Right lobe of liver (tissue), 6 donors: ENCODE results near the gene IQSEC1. TPM values are rescaled to one million over a fixed set of nuclear protein-coding genes. Genes with fewer than 3 reads are reported as not detected.

Experiments used
- ATAC-seq, 4 donors: fragments of 200-7000 bp; cut with Tn5 transposase; one replicate each; pipeline ENCODE4 v1.9.1; 2020; ENCODE audit warnings: mild to moderate bottlenecking in 4 of 4, moderate library complexity in 4 of 4
- DNase-seq, 3 donors: peaks; one replicate each; pipeline ENCODE4 v3.0.0-alpha.2; 2020
- H3K27ac ChIP-seq, 3 donors: fragments of 200-600 bp; one replicate each; pipeline ENCODE4 v1.8.0; 2022
- H3K27me3 ChIP-seq, 2 donors: fragments of 200-600 bp; one replicate each; pipeline ENCODE4 v1.8.0; 2022
- H3K36me3 ChIP-seq, 4 donors: fragments of 200-600 bp; sonication (generic) in 1 of 4; one replicate each; pipeline versions ENCODE4 v1.5.1 to v1.8.0; 2017 to 2022; ENCODE audit warnings: control low read depth in 1 of 4
- H3K4me1 ChIP-seq, 4 donors: fragments of 200-600 bp; sonication (generic) in 1 of 4; one replicate each; pipeline versions ENCODE4 v1.5.1 to v1.8.0; 2017 to 2022; ENCODE audit warnings: control low read depth in 1 of 4
- H3K4me3 ChIP-seq, 3 donors: fragments of 200-600 bp; one replicate each; pipeline ENCODE4 v1.8.0; 2022
- H3K9me3 ChIP-seq, 4 donors: fragments of 200-600 bp; sonication (generic) in 1 of 4; one replicate each; pipeline versions ENCODE4 v1.5.1 to v1.8.0; 2017 to 2022; ENCODE audit warnings: control low read depth in 1 of 4
- POLR2A ChIP-seq: fragments of 450-650 bp; IDR thresholded peaks from one replicate; pipeline ENCODE4 v1.6.1; 2017; ENCODE audit warnings: antibody characterized with exemption, mild to moderate bottlenecking
- WGBS: methylation state at CpG from one replicate; pipeline ENCODE4 v1.1.6; 2018; ENCODE audit warnings: low coverage, low lambda C conversion rate; ENCODE audit not compliant: insufficient coverage; ENCODE audit errors: missing lambda C conversion rate; 5-methylcytosine and 5-hydroxymethylcytosine counted together
- intact Hi-C, 2 donors: fragments of 100-400 bp; cut with DNase I; formaldehyde crosslinking; loops; one replicate each; pipeline versions ENCODE4 v1.11.2 to v1.14.1; 2022
- total RNA-seq, 6 experiments: library from RNA; depleted of rRNA in 2 of 6; stranded (reverse); fragments of >200 nt in 2 of 6; fragmentation: NEBNext Ultra II Directional in 3 of 6; extraction: Animal tissue kit (Norgen Biotek cat#: 25700) in 3 of 6; gene quantifications; one replicate each; pipeline versions ENCODE4 v1.1.0 to v1.2.4, GENCODE V29; 2016 to 2023
- TF ChIP-seq, protein P1 (sequence below), 4 donors: fragments of 200-600 bp in 3 of 4; fragments of 450-650 bp in 1 of 4; IDR thresholded peaks; one replicate each; pipeline versions ENCODE4 v1.5.1 to v1.8.0; 2016 to 2022; ENCODE audit warnings: antibody characterized with exemption in 4 of 4, mild to moderate bottlenecking in 2 of 4
- donor health status: DM: no; HTN: yes; CAD: no.
- donor health status: DM: no; HTN: no; CAD: no.
- donor health status: DM: no; HTN: no; CAD: no.
- donor health status: DM: no; HTN: yes; CAD: no.
- donor health status: DM: no; HTN: yes; CAD: no.

The IQSEC1 gene
- total RNA-seq, 6 experiments from 2014 or later: 32.1 to 61.3 (median 48.9) TPM

DNA sequence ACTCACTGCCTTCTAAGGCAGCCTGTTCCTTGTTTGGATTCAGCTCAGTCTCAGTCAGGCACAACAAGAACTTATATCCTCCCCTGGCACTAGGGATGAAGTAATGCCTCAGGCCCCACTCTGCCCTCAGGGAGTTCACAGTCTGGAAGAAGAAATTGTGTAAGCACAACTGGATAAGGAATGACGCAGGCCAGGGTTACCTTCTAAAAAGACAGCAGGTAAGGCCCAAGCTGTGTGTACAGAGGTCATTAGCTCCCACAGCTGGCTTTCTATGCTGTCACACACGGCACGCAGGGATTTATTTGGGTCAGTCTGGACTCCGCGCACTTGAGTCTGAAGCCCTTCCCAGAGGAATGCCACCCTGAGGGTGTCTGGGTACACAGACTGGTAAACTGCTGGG is 82.9 kb downstream of the IQSEC1 start:
- WGBS: 74% methylated on average over 4 of the region's 5 CpGs
- no peak for ATAC-seq
- H3K27me3 ChIP-seq: no peaks in the 10 kb centered on the region
- intact Hi-C loops: no loop called here
- H3K27ac ChIP-seq: no peak overlapping the region
- H3K9me3 ChIP-seq: no peaks in the 10 kb centered on the region
- no peaks in the 10 kb centered on the region for H3K4me1 ChIP-seq
- no peak for DNase-seq
- no peak overlapping the region for H3K4me3 ChIP-seq
- no peaks in the 10 kb centered on the region for H3K36me3 ChIP-seq
- no peak for TF ChIP-seq POLR2A
- TF ChIP-seq, protein P1, sequence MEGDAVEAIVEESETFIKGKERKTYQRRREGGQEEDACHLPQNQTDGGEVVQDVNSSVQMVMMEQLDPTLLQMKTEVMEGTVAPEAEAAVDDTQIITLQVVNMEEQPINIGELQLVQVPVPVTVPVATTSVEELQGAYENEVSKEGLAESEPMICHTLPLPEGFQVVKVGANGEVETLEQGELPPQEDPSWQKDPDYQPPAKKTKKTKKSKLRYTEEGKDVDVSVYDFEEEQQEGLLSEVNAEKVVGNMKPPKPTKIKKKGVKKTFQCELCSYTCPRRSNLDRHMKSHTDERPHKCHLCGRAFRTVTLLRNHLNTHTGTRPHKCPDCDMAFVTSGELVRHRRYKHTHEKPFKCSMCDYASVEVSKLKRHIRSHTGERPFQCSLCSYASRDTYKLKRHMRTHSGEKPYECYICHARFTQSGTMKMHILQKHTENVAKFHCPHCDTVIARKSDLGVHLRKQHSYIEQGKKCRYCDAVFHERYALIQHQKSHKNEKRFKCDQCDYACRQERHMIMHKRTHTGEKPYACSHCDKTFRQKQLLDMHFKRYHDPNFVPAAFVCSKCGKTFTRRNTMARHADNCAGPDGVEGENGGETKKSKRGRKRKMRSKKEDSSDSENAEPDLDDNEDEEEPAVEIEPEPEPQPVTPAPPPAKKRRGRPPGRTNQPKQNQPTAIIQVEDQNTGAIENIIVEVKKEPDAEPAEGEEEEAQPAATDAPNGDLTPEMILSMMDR (IDR thresholded peaks at IDR 0.05): no peak

DNA sequence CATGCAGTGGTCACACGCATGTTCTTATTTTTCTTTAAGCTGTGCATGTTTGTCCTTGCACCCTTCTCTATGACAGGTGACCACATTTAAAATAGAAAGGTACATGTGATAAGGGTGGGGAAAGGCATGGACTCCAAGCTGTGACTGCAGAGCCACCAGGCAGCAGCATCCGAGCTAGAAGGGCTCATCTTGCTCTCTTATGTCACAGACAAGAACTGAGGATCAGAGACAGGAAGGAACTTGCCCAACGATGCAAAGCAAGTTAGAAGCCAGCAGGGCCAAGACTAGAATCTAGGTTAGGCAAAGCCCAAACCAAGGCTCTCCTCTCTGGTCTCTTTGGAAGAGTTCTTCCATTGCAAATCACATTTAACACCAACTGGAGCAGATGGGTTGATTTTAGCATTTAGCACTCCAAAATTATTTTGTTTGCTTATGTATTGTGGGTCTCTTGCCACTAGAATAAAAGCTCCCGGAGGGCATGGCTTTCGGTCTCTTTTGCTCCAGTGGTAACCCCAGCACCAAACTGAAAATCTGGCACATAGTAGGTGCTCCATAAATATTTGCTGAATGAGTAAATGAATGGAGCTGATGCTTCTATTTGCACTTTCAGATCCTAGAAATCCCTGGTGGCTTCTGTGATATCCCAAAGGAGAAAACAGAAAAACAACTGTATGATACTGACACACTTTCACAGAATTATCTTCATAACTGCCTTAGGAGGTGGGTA is 84.3 kb downstream of the IQSEC1 start:
- intact Hi-C loops: loop anchor here (5.0 to 10.0 kb wide), 3 partner anchors 74 to 122 kb away; no protein-coding TSS in a partner anchor
- Histone ChIP-seq H3K4me3 (no peak overlapping the region), H3K27ac (no peak overlapping the region), H3K27me3 (no peaks in the 10 kb centered on the region), H3K4me1 (peaks cover 0 to 7% (median 0%) of the 10 kb centered on the region in 4 donors), H3K9me3 (no peaks in the 10 kb centered on the region), H3K36me3 (no peaks in the 10 kb centered on the region)
- no peak for DNase-seq
- 74% methylated on average over 5 of the region's 5 CpGs for WGBS
- no peak for ATAC-seq
- no peak for TF ChIP-seq POLR2A
- TF ChIP-seq, protein P1 (IDR thresholded peaks at IDR 0.05): no peak

DNA sequence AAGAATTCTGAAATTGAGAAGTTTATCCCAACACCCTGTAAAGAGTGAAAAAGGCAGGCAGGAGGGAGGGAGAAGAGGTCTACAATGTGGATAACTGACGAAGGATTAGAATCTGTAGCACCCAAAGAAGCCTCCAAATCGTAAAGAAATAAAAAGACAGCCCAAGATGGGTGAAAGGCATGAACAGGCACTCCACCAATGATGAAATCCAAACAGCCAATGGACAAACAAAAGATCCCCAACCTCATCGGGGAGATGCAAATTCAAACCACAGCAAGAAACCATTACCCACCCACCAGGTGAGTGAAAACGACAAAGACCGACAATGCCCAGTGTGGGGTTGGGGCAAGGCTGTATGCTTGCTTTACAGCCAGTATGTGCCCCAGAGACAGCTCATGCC is 85.6 kb downstream of the IQSEC1 start:
- no peaks in the 10 kb centered on the region for H3K36me3 ChIP-seq
- DNase-seq (no peak), ATAC-seq (no peak)
- TF ChIP-seq, protein P1 (IDR thresholded peaks at IDR 0.05): no peak
- TF ChIP-seq POLR2A: no peak
- no peaks in the 10 kb centered on the region for H3K27me3 ChIP-seq
- WGBS: 81% methylated on average over 4 of the region's 5 CpGs
- H3K9me3 ChIP-seq: no peaks in the 10 kb centered on the region
- intact Hi-C loops: loop anchor here (5.0 to 10.0 kb wide), 3 partner anchors 73 to 120 kb away; no protein-coding TSS in a partner anchor
- no peak overlapping the region for H3K27ac ChIP-seq
- peaks cover 0 to 10% (median 0%) of the 10 kb centered on the region in 4 donors for H3K4me1 ChIP-seq
- H3K4me3 ChIP-seq: no peak overlapping the region

DNA sequence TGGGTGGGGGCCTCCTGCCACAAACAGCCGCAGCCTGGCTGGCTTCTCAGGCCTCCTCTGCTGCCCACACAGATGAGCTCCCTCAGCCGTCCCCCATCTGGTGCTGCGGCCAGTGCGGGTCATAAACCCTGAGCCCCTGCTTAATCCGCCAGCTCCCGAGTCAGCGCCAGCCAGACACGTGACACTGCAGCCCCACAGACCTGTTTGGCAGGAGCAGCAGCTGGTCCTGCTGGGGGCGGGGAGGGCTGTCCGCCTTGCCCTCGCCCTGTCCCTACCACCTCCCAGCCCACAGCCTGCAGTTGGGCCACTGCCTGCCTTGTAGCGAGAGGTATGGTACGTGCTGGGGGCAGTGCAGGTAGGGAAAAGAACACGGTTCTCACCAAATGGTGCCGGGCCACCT is 86.2 kb downstream of the IQSEC1 start:
- DNase-seq (no peak), ATAC-seq (no peak)

More for the DNA sequence above, 86.2 kb downstream of the IQSEC1 start:
- no peaks in the 10 kb centered on the region for H3K27me3 ChIP-seq
- H3K36me3 ChIP-seq: no peaks in the 10 kb centered on the region
- WGBS: 70% methylated on average over 4 of the region's 15 CpGs
- TF ChIP-seq, protein P1 (IDR thresholded peaks at IDR 0.05): no peak
- no peak for TF ChIP-seq POLR2A
- H3K9me3 ChIP-seq: no peaks in the 10 kb centered on the region
- intact Hi-C loops: loop anchor here (5.0 to 10.0 kb wide), 3 partner anchors 72 to 120 kb away; no protein-coding TSS in a partner anchor
- no peak overlapping the region for H3K27ac ChIP-seq
- peaks cover 0 to 10% (median 0%) of the 10 kb centered on the region in 4 donors for H3K4me1 ChIP-seq
- no peak overlapping the region for H3K4me3 ChIP-seq
